Lower leg skin (tissue), 3 donors: ENCODE results near the gene PTGER1.

Source experiments
- CTCF ChIP-seq, 3 donors: fragments of 450-650 bp; IDR thresholded peaks; one replicate each; pipeline ENCODE4 v1.5.1; 2016; ENCODE audit warnings: antibody characterized with exemption in 3 of 3, mild to moderate bottlenecking in 3 of 3, moderate library complexity in 2 of 3
- POLR2A ChIP-seq, 2 donors: fragments of 450-650 bp; IDR thresholded peaks; one replicate each; pipeline ENCODE4 v1.6.1; 2016 to 2017; ENCODE audit warnings: antibody characterized with exemption in 2 of 2, mild to moderate bottlenecking in 1 of 2, moderate library complexity in 1 of 2

GRCh38 chr19:14517840-14518505 is 42.8 kb upstream of the PTGER1 start, which contains the start of gene DNAJB1:
- TF ChIP-seq CTCF (IDR thresholded peaks at IDR 0.05) (no peak), POLR2A (IDR thresholded peaks at IDR 0.05) (peak in 1 of 2 donors; percentile 92)
